RPMI7951 (cell line): Measurements from ENCODE around the gene CMC1. TPM values are rescaled to one million over a fixed set of nuclear protein-coding genes. Genes with fewer than 3 reads are reported as not detected.
"Not testable (repeated sequence)": the region's sequence is repeated elsewhere in the genome, so short reads cannot be mapped to it uniquely, and the experiment has no call there.

Experiments
- DNase-seq: peaks from one replicate; pipeline ENCODE4 v3.0.0-alpha.2; 2012; ENCODE audit warnings: low read depth
- total RNA-seq: library from RNA; depleted of rRNA; stranded (reverse); fragments of >200 nt; shearing (Covaris generic); gene quantifications from 2 replicates; pipeline ENCODE4 v1.2.3, GENCODE V29; 2014; rRNA removed

Gene CMC1
- 31.6 and 37.5 TPM in 2 replicates for total RNA-seq

DNA sequence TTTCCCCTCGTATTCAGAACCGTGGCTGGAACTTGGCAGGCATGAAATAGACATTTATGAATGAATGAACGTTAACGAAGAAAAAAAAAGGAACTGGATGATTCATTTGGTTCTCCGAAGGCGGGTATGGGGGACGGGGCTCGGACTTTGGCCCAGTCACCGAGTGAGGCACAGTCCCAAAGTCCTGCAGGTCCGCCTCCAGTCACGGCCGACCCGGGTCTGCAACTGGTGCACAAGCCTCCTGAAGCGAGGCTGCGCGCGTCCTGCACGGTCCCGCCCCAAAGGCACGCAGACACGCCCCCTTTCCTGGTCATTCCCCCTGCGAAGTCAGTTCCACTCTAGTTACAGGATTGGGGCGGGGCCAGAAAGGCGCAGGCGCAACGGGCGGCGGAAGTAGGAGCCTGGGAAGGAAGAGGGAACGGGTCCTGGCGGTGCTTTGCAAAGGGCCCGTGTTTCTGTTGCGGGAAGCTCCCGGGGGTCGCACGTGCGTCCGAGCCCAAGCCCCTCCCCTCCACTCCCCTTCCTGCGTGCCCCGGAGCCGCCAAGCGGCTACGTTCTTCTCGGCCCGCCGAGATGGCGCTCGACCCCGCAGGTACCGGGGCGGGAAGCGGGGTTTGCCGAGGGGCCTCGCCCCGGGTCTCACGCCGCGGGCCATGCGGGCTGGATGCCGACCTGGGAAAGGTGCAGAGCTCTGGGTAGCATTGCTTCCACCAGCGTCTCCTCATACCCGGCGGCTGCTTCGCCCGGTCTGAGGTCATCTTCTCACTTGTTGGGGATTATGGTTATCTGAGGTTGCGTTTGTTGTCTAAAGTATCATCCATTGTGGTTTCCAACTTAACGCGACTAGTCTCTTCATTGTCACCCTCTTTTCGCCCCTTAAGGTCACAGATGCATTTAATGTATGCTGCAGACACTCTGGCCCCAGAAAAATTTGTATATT lies at the start of gene CMC1:
Gene CMC1 (plus strand): TSS at position 399 of the 940 bp plus-strand sequence. CDS start 175 bp downstream, at position 574.
- DNase-seq = peak; percentile 96

DNA sequence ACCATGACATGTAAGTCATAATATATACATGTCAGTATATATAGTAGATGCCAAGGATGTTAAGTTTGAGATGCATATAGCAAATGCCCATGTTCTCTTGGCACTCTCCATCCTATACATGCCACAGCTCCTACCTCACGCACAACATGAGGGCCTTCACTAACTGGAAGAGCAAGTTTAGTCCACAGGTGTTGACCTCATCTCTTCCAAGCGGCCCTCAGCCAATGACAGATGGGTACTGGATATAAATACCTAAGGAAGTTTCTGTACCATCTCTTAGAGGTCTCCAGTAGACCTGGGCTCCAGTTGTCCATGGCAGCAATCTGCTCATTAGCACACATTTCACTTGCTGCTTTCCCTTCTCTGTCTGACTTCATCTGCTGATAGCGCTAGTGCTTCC lies 43.3 kb upstream of the CMC1 start:
- DNase-seq = no peak

DNA sequence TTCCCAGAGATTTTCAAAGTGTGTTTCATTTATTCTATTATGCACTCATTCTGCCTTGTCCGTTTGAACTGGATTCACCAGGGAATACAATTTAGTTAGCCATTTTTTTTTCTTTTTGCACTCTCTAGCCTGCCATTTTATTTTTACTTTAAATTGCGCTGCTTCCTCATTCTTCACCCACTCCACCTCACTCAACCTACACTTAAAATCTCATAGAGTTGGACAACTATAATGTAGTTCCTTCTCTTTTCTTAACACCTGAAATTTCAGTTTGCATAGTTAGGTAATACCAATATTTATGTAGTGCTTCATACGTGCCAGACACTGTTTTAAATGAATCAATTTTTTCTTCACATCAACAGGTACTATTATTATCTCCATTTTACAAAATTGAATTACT lies 42.4 kb upstream of the CMC1 start:
- no peak for DNase-seq

DNA sequence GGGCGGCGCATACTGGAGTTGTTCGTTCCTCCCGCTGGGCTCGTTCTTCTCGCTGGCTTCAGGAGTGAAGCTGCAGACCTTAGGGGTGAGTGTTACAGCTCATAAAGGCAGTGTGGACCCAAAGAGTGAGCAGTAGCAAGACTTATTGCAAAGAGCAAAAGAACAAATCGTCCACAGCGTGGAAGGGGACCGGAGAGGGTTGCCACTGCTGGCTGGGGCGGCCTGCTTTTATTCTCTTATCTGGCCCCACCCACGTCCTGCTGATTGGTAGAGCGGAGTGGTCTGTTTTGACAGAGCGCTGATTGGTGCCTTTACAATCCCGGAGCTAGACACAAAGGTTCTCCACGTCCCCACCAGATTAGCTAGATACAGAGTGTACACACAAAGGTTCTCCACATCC lies 41.8 kb upstream of the CMC1 start:
- not testable (repeated sequence) for DNase-seq

DNA sequence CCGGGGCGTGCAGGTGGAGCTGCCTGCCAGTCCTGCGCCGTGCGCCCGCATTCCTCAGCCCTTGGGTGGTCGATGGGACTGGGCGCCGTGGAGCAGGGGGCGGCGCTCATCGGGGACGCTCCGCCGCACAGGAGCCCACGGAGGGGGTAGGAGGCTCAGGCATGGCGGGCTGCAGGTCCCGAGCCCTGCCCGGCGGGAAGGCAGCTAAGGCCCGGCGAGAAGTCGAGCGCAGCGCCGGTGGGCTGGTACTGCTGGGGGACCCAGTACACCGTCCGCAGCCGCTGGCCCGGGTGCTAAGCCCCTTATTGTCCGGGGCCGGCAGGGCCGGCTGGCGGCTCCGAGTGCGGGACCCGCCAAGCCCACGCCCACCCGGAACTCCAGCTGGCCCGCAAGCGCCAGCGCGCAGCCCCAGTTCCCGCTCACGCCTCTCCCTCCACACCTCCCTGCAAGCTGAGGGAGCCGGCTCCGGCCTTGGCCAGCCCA lies 41.0 kb upstream of the CMC1 start:
- not testable (repeated sequence) for DNase-seq

DNA sequence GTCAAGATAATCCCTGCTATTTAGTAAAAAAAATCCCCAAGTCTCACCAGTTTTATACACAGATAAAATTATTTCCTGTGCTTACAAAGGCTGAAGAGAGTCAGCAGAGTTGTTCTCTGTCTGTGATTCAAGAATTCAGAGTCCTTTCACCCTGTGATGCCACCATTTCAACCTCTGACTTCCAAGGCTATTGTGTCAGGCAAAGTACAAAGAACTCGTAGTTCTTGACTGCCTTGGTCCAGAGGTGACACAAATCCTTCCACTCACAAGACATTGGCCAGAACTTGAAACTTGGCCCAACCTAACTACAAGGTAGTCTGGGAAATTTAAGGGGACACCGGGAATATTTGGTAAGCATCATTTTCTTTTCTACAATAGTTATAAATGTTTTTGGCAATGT lies 34.9 kb upstream of the CMC1 start:
- DNase-seq = no peak

- DNase-seq = no peak
Observed at GRCh38 chr3:28207000-28207733, 34.3 kb upstream of the CMC1 start.

GRCh38 chr3:28210968-28211713 lies 30.3 kb upstream of the CMC1 start:
- DNase-seq = no peak

DNA sequence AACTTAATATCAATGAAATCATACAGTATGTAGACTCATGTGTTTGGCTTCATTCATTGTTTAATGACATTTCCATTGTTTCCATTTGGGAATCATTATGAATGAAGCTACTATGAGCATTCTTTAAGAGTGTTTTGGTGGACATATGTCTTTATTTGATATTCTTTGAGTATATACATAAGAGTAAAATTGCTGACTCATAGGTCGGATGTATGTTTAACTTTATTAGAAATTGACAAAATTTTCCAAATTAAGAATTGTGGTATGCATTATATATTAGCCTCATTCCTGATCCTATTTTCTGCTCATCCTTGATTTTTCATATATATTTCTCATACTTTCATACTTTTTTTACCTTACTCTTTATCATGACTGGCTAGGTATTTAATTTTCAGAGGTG lies 28.7 kb upstream of the CMC1 start:
- no peak for DNase-seq

DNA sequence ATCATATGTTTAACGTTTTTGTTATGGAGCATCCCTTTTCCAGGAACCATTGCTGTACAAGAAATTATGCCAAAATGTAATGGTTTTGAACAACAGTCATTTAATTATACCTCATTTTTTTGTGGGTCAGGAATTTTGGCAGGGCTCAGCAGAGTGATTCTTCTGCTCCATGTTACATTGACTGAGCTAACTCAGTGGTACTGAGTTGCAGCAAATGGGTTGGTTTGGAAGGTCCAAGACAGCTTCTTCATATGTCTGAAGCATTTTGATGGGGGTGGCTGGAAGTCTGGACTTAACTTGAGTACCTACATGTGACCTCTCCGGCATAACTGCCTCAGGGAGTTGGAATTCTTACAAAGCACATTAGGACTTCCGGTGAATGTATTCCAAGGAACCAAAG lies 26.0 kb upstream of the CMC1 start:
- no peak for DNase-seq

DNA sequence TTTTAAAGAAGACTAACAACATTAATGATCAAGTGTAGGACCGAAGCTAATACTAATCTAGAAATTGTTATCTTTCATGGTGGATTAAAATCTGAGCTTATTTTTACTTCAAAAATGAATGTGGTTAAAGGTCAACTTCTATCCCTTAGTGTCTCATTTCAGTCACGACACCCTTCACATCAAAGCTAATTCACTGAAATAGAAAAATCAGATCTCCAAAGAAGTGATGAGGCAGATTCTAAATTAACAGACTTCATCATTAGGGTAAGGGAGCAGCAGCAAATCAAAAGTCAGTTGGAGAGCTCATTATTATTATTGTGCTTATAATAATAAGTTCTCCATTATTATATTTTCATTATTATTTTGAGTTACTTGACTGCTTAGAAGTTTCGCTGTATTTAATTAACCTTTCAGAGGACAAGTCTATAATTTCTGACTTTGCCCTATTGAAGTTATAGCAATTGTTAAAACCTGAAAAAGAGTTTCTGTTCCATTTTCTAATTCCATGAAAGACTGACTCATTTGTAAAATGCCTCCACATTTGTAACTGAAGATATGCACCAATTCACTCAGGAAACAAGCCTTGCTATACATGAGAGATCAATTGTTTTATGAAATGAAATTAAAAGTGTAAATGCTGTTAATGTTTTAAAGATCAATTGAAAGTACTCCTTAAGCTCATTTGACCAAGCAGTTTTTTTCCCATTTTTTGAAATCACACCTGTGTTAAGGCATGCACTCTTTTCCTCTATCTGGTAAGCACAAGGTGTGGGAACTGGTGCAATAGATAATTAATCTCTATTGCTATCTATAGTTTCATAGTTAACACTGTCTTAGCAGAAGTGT lies 23.1 kb upstream of the CMC1 start:
- DNase-seq = no peak

GRCh38 chr3:28218917-28219198 lies 22.6 kb upstream of the CMC1 start:
- no peak for DNase-seq

DNA sequence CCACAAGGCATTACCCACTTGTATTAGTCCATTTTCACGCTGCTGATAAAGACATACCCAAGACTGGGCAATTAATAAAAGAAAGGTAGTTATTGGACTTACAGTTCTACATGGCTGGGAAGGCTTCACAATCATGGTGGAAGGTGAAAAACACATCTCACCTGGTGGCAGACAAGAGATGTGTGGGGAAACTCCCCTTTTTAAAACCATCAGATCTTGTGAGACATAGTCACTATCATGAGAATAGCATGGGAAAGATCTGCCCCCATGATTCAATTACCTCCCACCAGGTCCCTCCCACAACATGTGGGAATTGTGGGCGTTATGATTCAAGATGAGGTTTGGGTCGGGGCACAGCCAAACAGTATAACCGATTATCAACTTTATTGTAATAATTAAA lies 17.0 kb upstream of the CMC1 start:
- DNase-seq = no peak

- DNase-seq = no peak
Observed at GRCh38 chr3:28226020-28226419, 15.4 kb upstream of the CMC1 start.

DNA sequence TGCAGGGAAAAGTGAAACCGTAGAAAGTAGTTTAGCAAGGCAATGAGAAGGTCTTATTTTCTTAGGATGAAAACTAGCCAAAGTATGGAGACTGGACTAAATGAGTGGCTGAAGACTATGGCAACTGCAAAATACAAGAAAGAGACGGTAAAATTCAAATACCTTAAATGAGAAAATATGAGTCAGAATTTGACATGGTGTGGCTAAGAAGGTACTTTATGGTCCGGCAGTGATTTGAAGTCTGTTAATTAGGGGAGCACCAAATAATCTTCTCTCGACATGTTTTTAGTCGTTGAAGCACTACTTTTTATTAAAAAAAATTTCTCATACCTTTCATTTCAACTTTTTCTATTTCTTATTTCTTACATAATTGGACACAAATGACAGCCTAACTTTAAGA lies 12.8 kb upstream of the CMC1 start:
- no peak for DNase-seq

- DNase-seq = no peak
Observed at GRCh38 chr3:28232659-28233058, 8.8 kb upstream of the CMC1 start.

DNA sequence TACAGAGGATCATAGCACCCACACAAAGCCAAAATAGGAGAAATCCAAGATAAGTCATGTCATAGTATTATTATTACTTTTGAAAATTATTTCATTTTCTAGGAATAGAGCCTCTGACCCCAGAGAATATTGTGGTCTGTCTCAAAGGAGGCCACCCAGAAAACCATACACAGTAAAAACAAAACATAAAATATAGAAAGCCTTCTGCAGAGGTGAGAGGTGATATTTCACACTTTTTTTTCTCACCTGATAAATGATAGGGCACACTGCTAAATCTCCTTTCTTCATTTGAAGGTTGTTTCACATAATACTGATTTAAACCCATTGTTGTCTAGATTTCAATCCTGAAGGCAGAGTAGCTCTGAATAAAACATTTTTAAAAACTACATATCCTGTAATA lies 7.0 kb upstream of the CMC1 start:
- no peak for DNase-seq

GRCh38 chr3:28239108-28239507 lies 2.3 kb upstream of the CMC1 start:
- no peak for DNase-seq

GRCh38 chr3:28240441-28240840 lies 978 bp upstream of the CMC1 start:
- DNase-seq = no peak

GRCh38 chr3:28242519-28242918 lies 1.1 kb downstream of the CMC1 start:
- DNase-seq = no peak

DNA sequence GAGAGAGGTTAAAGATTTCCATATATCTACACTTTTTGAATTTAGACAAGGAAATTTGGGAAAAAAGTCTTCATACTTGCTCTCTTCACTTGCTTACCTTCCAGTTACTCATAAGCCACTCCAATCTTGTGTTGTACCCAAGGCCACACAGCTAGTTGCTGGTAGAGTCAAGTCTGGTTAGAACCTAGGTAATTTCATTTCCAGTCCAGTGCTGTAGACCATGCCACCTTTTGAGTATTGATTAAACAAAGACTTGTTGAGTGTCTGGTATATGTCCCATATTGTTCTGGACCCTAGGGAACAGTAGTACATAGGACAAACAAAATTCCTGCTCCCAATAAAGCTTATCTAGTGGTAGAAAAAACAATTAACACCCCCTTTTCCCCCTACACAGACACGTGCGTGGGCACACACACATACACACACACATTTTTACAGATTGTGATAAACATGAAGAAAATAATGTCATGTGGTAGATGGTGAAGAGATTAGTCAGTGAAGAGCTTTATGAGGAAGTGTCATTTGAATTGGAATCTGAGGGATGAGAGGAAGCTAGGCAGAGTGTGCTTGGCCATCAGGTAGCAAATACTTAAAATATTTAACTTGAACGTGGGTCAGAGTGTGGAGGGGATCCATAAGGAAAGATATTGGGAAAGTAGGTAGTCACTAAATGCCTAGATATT lies 2.1 kb downstream of the CMC1 start:
- DNase-seq = no peak
